ENCODE measurements around the gene CSK.

CSK gene

GRCh38 chr15:74763416-74763815 is 18.5 kb upstream of the CSK start:
- Mint-ChIP-seq H3K27ac (no peak overlapping the region), H3K4me1 (ENCODE audit: low read depth) (peaks cover under 1% of the 10 kb centered on the region), H3K27me3 (no peaks in the 10 kb centered on the region), H3K36me3 (ENCODE audit: low read depth) (no peaks in the 10 kb centered on the region), H3K9me3 (no peaks in the 10 kb centered on the region), H3K4me3 (no peak overlapping the region)

DNA sequence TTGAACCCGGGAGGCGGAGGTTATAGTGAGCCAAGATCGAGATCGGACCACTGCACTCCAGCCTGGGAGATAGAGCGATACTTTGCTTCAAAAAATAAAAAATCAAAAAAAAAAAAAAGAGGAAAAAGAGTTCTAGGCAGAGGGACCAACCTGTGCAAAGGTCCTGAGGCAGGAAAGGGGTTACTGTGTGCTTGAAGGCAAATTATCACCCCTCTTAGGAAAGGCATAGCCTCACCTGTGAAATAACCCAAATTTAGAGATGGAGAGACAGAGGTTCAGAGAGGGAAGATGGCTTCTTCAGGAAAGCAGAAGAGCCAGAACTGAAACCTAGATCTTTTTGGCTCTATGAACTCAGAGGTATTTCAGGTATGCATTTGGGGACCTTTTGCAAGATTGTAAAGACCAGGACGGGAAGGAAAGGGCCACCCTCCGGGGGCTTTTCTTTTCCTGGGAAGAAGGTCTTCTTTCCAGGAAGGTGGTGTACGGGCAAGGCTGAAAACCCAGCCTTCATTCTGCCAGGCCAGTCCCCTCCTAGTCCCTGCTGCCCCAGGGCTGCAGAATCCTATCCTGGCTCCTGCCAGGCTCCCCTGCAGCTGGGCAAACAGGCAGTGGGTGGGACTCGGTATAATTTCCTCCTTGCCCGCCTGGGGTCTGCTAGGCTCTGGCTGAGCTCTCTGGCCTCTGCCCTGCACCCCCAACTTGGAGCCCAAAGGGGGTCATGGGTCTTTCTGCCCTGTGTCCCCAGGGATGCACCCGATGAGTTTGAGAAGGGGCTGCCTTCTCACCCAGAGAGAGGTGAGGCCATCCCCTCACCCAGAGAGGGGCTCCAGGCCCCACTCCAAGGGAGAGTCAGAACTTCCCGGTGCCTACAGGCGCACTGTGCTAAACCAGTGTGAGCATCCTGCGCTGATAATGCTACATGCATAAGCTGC is 14.4 kb upstream of the CSK start:
- H3K4me1 Mint-ChIP-seq (ENCODE audit: low read depth), result peaks cover 22% of the 10 kb centered on the region
- H3K4me3 Mint-ChIP-seq, result no peak overlapping the region
- no peaks in the 10 kb centered on the region for H3K9me3 Mint-ChIP-seq
- H3K36me3 Mint-ChIP-seq (ENCODE audit: low read depth), result no peaks in the 10 kb centered on the region
- no peak overlapping the region for H3K27ac Mint-ChIP-seq
- H3K27me3 Mint-ChIP-seq, result no peaks in the 10 kb centered on the region

- peak overlapping the region; percentile 73 for H3K27ac Mint-ChIP-seq
- peak overlapping the region; percentile 65 for H3K4me3 Mint-ChIP-seq
- peaks cover 28% of the 10 kb centered on the region for H3K4me1 Mint-ChIP-seq (ENCODE audit: low read depth)
- H3K9me3 Mint-ChIP-seq, result no peaks in the 10 kb centered on the region
- H3K36me3 Mint-ChIP-seq (ENCODE audit: low read depth), result no peaks in the 10 kb centered on the region
- H3K27me3 Mint-ChIP-seq, result no peaks in the 10 kb centered on the region
These were observed 13.6 kb upstream of the CSK start for GRCh38 chr15:74768099-74768770.

- H3K27ac Mint-ChIP-seq, result peak overlapping the region; percentile 73
- H3K9me3 Mint-ChIP-seq, result no peaks in the 10 kb centered on the region
- peak overlapping the region; percentile 65 for H3K4me3 Mint-ChIP-seq
- peaks cover 35% of the 10 kb centered on the region for H3K4me1 Mint-ChIP-seq (ENCODE audit: low read depth)
- no peaks in the 10 kb centered on the region for H3K36me3 Mint-ChIP-seq (ENCODE audit: low read depth)
- H3K27me3 Mint-ChIP-seq, result no peaks in the 10 kb centered on the region
These were observed 13.0 kb upstream of the CSK start for GRCh38 chr15:74768771-74769342.

DNA sequence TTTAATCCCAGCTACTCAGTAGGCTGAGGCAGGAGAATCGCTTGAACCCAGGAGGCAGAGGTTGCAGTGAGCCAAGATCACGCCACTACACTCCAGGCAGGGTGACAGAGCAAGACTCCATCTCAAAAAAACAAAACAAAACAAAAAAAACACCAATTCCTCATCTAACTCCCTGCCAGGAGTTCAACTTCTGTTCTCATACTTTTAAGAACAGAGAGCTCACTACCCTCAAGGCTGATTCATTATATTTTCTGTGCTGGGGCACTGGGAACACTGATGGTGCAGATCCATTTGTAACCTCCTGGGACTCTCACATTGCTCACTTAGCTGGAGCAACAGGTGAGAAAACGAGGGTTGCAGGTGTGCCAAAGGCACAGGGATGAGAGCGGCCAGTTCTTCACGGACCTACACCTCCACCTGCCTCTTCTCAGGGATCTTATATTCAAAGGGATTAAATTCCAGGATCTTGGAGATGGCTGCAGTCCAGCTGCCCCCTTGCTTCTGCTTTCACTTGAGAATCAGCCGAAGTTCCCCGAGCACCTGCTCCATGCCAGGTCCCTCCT is 12.3 kb upstream of the CSK start:
- H3K9me3 Mint-ChIP-seq, result no peaks in the 10 kb centered on the region
- peaks cover 38% of the 10 kb centered on the region for H3K4me1 Mint-ChIP-seq (ENCODE audit: low read depth)
- no peak overlapping the region for H3K4me3 Mint-ChIP-seq
- H3K36me3 Mint-ChIP-seq (ENCODE audit: low read depth), result no peaks in the 10 kb centered on the region
- H3K27ac Mint-ChIP-seq, result no peak overlapping the region
- no peaks in the 10 kb centered on the region for H3K27me3 Mint-ChIP-seq

GRCh38 chr15:74770211-74770903 is 11.5 kb upstream of the CSK start:
- Mint-ChIP-seq H3K27ac (no peak overlapping the region), H3K4me3 (no peak overlapping the region), H3K4me1 (ENCODE audit: low read depth) (peaks cover 44% of the 10 kb centered on the region), H3K9me3 (no peaks in the 10 kb centered on the region), H3K36me3 (ENCODE audit: low read depth) (no peaks in the 10 kb centered on the region), H3K27me3 (no peaks in the 10 kb centered on the region)

DNA sequence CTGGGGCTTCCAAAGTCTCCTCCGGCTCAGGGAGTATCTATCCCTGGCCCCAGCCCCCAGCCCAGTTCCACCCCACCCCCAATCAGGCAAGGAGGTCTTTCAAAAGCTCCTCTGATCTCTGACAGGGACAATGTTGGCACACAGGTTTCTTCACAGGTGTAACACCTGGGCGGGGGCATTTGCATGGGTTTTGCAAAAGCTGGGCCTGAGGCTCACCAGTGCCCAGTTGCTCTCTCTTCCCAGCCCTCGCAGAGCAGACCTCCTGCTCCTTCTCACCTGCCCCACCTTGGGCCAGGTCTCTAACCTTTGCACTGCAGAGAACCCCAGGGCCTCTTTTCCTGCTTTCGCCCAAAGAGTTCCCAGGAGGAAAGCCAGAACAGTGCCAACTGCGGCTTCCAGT is 8.6 kb upstream of the CSK start:
- H3K27me3 Mint-ChIP-seq, result no peaks in the 10 kb centered on the region
- no peaks in the 10 kb centered on the region for H3K36me3 Mint-ChIP-seq (ENCODE audit: low read depth)
- H3K27ac Mint-ChIP-seq, result peak overlapping the region; percentile 45
- H3K4me1 Mint-ChIP-seq (ENCODE audit: low read depth), result peaks cover 72% of the 10 kb centered on the region
- no peaks in the 10 kb centered on the region for H3K9me3 Mint-ChIP-seq
- no peak overlapping the region for H3K4me3 Mint-ChIP-seq

GRCh38 chr15:74773731-74774252 is 8.1 kb upstream of the CSK start:
- H3K27me3 Mint-ChIP-seq, result no peaks in the 10 kb centered on the region
- no peaks in the 10 kb centered on the region for H3K9me3 Mint-ChIP-seq
- no peak overlapping the region for H3K4me3 Mint-ChIP-seq
- no peaks in the 10 kb centered on the region for H3K36me3 Mint-ChIP-seq (ENCODE audit: low read depth)
- peaks cover 72% of the 10 kb centered on the region for H3K4me1 Mint-ChIP-seq (ENCODE audit: low read depth)
- peak overlapping the region; percentile 2 for H3K27ac Mint-ChIP-seq

GRCh38 chr15:74775132-74775562 is 6.7 kb upstream of the CSK start:
- Mint-ChIP-seq H3K27ac (peak overlapping the region; percentile 50), H3K27me3 (no peaks in the 10 kb centered on the region), H3K4me1 (ENCODE audit: low read depth) (peaks cover 84% of the 10 kb centered on the region), H3K4me3 (no peak overlapping the region), H3K36me3 (ENCODE audit: low read depth) (no peaks in the 10 kb centered on the region), H3K9me3 (no peaks in the 10 kb centered on the region)

DNA sequence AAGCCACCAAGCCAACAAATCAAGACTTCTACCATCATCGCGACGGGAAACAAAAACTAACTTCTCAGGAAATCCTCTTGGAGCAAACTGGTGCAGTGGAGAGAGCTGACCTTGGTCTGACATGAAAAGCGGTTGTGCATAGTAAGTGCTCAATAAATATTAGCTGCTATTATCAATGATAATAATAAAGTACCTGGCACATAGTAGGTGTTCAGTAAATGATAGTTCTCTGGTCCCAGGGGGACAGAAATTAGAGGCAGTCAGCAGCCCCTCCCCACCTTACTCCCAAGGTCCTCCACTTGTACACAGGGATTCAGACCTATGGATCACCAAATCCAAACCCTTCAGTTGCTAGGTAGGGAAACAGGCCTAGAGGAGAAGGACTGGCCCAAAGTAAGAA is 6.0 kb upstream of the CSK start:
- no peaks in the 10 kb centered on the region for H3K9me3 Mint-ChIP-seq
- H3K4me1 Mint-ChIP-seq (ENCODE audit: low read depth), result peaks cover 90% of the 10 kb centered on the region
- no peak overlapping the region for H3K4me3 Mint-ChIP-seq
- H3K27me3 Mint-ChIP-seq, result no peaks in the 10 kb centered on the region
- H3K27ac Mint-ChIP-seq, result peak overlapping the region; percentile 96
- H3K36me3 Mint-ChIP-seq (ENCODE audit: low read depth), result no peaks in the 10 kb centered on the region

DNA sequence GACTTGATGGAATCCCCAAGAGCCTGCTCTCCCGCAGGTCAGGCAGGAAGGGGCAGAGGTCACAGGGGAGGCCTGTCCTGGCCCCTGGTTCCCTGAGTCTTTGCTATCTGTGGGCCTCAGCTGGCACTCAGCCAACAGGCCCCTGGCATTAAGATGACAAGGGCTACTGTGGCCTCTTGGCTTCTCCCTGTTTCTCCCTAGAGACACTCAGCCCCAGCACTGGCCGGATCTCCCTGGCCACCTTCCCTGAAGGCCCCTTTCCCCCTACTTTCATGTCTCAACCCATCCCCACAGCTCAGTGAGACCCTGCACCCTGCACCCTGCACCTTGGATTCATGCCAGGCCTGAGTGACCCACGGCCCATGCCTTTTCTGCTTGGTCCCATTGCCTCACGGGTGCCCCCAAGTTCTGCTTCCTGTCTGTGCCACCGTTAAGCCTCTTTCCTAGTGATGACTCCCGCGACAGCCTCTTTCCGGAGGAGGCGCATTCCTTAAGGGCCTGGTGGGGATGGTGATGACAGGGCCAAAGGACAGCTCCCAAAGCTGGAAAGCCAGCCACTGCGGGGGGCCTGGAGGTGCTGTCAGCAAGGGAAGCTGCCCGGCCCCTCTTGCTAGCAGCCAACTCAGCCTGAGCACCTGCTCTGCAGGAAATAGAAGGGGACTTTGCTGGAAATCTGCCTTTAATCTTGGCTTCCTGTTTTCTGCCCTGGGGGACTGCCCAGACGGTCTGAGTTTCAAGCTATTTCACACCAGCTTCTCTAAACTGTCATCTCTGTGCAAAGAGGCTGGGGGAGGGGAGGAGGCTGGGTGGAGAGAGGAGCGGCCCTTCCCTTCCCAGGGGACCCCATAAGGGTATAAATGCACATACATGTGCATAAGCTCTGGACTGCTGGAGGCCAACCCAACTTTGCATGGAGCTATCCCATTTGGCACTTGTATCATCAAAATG is 4.8 kb upstream of the CSK start:
- H3K27me3 Mint-ChIP-seq, result no peaks in the 10 kb centered on the region
- peaks cover 86% of the 10 kb centered on the region for H3K4me1 Mint-ChIP-seq (ENCODE audit: low read depth)
- no peaks in the 10 kb centered on the region for H3K9me3 Mint-ChIP-seq
- no peaks in the 10 kb centered on the region for H3K36me3 Mint-ChIP-seq (ENCODE audit: low read depth)
- H3K4me3 Mint-ChIP-seq, result peak overlapping the region; percentile 67
- peak overlapping the region; percentile 96 for H3K27ac Mint-ChIP-seq

GRCh38 chr15:74777769-74778598 is 3.9 kb upstream of the CSK start:
- H3K4me3 Mint-ChIP-seq, result peak overlapping the region; percentile 67
- peaks cover under 1% of the 10 kb centered on the region for H3K36me3 Mint-ChIP-seq (ENCODE audit: low read depth)
- H3K9me3 Mint-ChIP-seq, result no peaks in the 10 kb centered on the region
- H3K4me1 Mint-ChIP-seq (ENCODE audit: low read depth), result peaks cover 79% of the 10 kb centered on the region
- H3K27me3 Mint-ChIP-seq, result no peaks in the 10 kb centered on the region
- H3K27ac Mint-ChIP-seq, result peak overlapping the region; percentile 96

DNA sequence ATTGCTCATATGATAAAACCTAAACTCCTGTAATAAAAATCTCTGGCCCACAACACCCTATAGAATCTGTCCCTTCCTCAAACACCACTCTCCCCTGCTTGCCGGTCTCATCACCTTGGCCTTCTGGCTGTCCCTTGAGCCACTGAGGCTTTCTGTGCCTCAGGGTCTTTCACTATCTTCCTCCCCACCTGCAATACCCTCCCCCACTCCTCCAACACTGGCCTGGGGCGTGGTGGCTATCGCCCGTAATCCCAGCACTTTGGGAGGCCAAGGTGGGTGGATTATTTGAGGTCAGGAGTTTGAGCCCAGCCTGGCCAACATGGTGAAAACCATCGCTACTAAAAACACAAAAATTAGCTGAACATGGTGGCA is 3.3 kb upstream of the CSK start:
- no peaks in the 10 kb centered on the region for H3K9me3 Mint-ChIP-seq
- H3K4me3 Mint-ChIP-seq, result no peak overlapping the region
- H3K27ac Mint-ChIP-seq, result peak overlapping the region; percentile 96
- H3K4me1 Mint-ChIP-seq (ENCODE audit: low read depth), result peaks cover 73% of the 10 kb centered on the region
- H3K36me3 Mint-ChIP-seq (ENCODE audit: low read depth), result peaks cover 6% of the 10 kb centered on the region
- H3K27me3 Mint-ChIP-seq, result no peaks in the 10 kb centered on the region

Data from stimulated activated naive CD8-positive, alpha-beta T cell treated with anti-CD3 and anti-CD28 coated beads, Interleukin-15, Interleukin-2, amounts not matched to agents 100 ng/mL and 50 ng/mL, for 24 hours (primary cell).